GM19193 (cell line): ENCODE measurements around the gene C11orf98.

Experiments
- POLR2A ChIP-seq: IDR thresholded peaks from 4 replicates; pipeline ENCODE4 v1.6.1; 2011; ENCODE audit not compliant: insufficient read depth, insufficient read length; ENCODE audit errors: extremely low read depth

C11orf98 gene

GRCh38 chr11:62666259-62666926 is 1.4 kb upstream of the C11orf98 start:
- peak; percentile 51 for TF ChIP-seq POLR2A

DNA sequence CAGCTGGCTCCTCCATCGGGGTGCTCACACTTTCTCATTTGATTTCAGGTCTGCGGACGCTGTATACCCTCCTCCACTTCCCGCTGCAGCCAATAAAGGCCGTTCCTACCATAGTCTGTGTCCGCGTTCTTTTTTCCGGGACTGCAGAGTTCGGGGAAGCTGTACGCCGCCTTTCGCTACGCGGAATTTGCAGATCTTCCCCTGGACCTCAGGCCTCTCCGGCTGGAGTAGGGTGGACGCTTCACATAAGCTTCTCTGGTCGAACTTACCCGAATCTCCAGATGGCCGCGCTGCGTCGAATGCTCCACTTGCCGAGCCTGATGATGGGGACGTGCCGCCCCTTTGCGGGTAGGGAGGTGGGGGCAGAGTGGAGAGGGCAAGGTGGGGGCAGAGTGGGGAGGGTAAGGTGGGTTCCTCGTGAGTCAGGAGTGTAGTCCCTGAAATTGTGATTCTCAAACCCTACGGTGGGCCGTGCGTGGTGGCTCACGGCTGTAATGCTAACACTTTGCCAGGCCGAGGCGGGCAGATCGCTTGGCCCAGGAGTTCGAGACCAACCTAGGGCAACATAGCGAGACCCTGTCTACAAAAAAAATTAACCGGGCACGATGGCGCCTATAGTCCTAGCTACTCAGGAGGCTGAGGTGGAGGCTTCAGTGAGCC is 719 bp upstream of the C11orf98 start:
- no peak for TF ChIP-seq POLR2A

DNA sequence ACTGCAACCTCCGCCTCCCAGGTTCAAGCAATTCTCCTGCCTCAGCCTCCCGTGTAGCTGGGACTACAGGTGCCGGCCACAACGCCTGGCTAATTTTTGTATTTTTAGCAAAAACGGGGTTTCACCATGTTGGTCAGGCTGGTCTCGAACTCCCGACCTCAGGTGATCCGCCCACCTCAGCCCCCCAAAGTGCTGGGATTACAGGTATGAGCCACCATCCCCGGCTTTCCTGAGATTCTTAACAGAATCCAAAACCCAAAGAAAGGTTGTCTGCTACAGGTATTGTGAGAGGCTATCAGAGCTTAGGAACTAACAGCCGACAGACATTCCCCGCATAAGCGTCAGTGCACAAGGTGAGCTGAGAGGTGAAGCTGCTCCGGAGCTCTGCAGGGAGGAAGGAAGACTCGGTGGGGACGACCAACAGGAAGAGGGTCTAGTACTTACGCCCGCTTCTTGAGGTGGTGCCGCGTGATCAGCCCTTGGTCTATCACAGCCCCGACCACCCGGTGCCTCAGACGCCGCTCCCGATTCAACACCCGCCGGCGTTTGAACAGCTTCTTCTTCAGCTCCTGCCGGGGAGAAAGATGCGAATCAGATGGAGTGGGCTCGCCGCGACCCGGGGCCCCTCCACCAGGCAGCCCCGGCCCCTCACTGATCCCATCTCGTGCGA is 470 bp downstream of the C11orf98 start:
- no peak for TF ChIP-seq POLR2A

- TF ChIP-seq POLR2A = no peak
Measured at GRCh38 chr11:62656796-62657429, 8.1 kb downstream of the C11orf98 start.

DNA sequence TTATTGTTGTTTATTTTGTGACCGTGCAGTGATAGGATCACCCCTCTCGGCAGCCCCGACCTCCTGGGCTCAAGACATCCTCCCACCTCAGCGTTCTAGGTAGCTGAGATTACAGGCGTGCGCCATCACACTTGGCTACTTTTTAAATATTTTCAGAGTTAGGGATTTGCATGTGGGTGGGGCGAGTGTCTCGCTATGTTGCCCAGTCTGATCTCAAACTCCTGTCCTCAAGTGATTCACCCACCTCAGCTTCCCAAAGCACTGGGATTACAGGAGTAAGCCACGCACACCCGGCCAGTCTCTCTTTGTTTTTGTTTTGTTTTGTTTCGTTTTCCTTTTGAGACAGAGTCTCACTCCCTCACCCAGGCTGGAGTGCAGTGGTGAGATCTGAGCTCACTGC is 10.7 kb downstream of the C11orf98 start:
- TF ChIP-seq POLR2A = no peak

DNA sequence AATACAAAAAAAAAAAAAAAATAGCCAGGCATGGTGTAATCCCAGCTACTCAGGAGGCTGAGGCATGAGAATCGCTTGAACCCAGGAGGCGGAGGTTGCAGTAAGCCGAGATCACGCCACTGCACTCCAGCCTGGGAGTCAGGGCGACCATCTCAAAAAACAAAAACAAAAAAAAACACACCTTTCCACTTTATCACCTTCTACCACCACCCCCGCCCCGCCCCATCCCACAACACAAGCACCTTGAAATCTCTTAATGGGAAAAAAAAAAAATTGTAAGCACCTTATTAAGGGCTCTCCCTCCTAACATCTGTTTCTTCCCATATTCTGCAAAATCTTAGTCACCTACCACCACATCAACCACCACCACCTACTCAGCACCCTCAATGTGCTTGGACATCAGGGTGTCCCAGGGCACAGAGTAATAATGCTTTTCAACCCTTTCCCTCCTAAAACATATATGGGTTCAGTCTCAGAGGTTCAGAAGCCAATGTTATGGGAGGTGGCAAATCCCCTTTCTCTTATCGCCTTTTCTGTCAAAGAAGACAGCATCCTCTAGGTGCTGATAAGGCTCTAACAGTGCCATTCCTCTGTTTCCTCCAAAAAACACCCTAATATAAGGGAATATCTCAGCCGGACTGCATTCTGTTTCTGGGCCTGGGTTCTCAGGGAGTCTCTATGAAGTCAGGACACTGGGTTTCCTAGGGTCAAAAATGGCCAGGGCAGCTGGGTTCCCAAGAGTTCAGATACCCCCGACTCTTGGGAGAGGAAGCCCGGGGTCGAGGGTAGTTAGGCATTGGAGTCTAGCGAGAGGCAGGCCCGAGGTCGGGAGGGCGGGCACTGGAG is 12.6 kb downstream of the C11orf98 start:
- no peak for TF ChIP-seq POLR2A

DNA sequence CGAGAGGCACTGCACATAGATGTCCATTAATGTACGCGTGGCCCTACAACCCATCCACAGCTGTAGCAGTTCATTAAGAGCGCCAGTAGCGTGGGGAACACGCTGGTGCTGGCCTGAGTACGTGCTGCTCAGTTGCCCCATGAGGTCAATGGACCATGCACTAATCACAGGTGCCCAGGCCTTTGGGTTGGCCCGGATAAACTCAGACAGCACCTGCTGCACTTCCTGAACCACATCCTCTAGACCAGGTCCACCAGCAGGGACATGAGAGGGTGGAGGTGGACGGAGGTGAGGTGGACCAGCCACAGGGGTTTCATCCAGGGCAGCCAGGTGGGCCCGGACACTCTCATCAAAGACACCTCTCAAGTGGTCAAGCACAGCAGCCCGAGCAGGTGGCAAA is 15.5 kb downstream of the C11orf98 start:
- TF ChIP-seq POLR2A = peak; percentile 13

- no peak for TF ChIP-seq POLR2A
Measured at GRCh38 chr11:62648967-62649364, 16.0 kb downstream of the C11orf98 start.

DNA sequence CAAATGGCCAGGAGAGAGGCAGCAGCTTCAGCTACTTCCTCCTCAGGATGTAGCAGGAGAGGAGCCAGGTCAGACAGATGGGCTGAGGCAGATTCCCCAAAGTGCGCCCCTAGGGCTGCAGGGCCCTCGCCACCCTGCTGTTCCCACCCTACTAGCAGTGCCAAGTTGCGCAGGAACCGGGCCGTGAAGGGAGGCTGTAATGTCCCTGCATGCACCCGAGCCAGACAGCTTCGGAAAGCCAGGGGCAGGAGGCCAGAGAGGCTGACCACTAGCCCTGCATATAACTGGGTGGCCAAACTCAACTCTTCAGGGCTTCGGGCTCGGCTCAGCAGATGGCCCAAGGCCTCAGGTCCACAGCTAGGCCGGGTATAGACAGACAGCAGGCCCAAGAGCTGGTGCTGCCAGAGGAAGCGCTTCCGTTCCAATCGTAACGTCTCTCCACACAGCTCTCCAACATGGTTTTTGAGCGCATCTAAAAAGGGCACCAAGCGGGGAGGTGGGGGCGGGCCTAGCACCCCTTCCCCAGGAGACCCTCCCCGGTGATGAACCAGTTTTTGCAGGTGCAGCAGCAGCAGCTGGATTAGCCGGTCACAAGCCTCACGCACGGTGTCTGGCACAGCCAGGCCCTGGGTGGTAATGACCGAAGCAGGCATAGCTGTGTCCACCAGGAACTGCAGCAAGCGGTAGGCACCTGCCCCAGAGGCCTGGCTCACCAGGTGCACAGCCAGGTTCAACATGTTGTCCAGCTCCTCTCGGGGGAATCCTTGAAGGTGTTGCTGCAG is 16.6 kb downstream of the C11orf98 start:
- TF ChIP-seq POLR2A = no peak

DNA sequence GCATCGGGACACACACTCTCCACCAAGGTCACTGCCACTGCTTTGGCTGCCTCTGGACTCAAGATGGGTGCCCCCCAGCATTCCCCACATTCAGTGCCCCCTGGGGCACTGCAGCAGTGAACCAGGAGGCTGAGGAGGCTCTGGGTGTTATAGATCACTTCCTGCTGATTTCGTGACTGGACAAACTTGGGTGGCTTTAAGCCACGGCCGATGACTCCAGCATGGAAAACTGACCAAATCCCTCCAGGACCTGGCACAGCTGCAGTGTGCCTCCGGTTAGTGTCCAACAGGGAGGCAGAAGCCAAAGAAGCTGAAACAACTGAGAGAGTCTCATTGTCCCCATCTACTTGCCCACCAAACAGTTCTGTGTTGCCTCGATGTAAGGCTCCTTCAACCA is 17.4 kb downstream of the C11orf98 start:
- TF ChIP-seq POLR2A = no peak

GRCh38 chr11:62646825-62647608 is 18.0 kb downstream of the C11orf98 start:
- TF ChIP-seq POLR2A = no peak

DNA sequence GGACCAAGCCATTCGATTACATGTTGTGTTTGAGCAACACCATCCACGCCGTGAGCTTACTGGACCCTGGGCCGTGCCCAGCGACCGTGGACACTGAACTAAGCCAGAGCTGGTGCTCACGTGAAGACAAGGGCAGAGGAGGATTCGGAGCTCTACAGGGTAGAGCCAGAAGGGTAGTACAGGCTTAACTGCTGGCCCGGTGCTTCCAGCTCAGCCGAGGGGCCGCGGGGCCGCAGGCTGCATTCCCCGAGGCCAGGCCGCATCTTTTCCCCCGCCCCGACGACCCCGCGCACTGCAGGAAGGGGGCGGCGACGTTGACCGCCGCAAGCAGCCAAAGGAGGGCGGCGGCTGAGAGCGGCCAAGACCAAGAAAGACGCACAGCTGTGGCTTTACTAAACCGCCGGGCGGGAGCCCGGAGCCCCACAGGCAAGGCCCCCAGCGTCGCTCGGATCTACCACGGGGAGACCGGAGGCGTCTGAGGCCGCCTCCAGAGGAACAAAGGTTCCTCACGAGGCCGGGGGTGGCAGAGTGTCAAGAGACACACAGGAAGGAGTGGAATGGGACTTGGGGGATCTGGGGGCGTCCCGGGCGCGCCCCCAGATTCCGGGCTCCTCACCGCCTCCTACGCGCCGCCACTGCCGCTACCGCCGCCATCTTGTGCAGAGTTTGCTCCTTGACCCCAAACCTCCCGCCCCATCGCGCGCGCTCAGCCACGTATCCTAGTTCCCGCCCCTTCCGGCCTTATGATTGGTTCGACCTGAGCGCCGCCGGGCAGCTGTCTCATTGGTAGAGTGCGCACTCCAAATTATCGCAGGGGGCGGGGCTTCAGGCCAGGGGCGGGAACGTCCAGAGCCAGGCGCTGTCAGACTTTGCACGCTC is 18.8 kb downstream of the C11orf98 start, which contains the start of gene GANAB:
GANAB (minus strand) TSS at position 668 of the 879 bp plus-strand sequence; CDS start at position 654, 14 bp downstream.
- peak; percentile 91 for TF ChIP-seq POLR2A
